ENCODE data around the gene JSRP1.
A peak's percentile ranks its signal among the peaks of the same experiment; 100 is the strongest.

Gene JSRP1

DNA sequence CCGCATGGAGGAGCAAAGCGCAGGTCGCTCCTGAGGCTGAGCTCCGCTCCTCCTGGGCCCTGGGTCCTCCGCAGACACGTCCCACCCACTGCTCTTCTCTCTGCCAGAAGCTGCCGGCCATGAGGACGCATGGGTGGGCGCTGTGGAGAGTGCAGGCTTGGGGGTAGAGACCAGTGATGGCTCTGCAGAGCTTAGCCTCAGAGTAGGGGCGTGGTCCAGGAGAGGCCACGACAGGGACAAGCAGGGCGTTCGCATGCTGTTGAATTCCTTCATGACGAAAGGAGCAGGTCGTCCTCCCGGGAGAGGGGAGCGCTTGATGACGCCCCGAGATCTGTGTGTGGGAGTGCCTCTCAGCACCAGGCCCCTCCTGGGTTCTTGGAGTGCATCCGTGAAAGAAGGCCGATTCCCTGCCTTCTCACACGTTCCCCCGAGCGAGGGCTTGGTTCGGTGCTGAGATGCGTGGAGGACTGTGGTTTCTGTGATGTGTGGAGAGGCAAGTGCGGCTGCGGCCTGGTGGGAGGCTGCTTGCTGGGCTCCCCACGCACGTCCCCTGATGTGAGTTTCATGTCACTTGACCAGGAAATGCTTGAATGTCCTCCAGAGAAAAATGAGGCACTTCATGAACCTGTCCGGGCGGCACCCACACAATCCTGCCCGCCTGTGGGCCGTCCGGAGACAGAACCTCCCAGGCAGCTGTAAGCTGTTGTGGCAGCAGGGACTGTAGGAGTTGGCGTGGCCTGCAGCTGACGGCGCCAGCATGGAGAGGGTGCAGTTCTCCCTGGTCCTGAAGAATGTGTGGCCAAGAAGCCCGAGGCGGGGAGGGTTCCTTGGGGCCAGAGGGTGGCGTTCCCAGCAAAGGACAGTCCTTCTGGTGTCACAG, 15.1 kb downstream of the JSRP1 start:
- Histone ChIP-seq H3K9ac (ENCODE audit: low read depth, low read length) (peak overlapping the region; percentile 34; the same call in 1 of the 2 replicates), H3K4me3 (ENCODE audit: low read length) (0 out of 2 replicates have a peak overlapping the region, but pooled peaks have one; percentile 77)
- 91% methylated on average over 41 of the region's 41 CpGs for WGBS

DNA sequence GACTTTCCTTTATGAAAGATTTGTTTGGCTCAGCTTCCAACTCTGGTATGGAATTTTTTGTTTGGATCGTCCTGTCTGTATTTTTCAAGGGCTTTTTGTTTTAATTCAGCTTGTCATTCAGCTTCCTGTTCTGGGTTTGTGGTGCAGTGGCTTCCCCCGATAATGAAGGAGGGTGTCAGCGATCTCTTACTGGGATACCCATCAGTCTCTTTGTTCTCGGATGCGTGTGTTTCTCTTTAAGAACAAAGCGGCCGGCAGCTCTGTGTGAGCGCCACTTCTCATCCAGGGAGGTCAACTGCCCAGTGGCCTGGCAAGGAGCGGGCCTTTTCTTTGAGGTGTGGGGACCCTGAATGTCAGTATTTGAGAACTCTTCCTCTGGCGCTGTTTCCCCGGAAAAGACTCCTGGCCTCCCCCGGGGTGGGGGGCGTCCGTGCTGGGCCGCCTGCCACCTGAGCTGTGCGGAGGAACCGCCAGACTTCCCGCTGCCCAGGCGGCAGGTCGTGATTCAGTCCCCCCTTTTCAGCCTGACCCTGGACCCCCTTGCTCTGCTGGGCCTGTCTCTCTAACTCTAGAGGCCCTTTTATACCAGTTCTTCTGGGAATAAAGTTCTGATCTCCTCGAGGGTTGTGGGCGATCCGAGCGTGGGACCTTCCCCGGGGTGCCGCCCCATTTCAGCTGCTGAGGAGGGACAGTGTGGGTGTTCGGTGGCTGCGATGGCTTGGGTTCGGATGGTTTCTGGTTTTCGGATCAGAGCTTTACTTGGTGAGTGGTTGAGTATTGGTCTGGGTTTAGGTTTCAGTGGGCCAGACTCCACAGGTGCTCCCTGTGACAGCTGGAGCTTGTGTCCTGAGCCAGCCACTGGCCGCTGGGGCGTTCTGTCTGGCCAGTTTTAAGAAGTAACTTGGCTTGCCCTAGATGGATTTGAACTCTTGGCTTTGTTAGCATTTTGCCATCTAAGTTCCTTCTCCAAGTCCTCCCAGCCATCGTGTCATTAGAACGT, 16.1 kb downstream of the JSRP1 start:
- peak overlapping the region; percentile 45; the same call in 1 of the 2 replicates for H3K27ac ChIP-seq (ENCODE audit: low read depth, low read length)
- peaks cover 33% of the 10 kb centered on the region for H3K4me1 ChIP-seq (ENCODE audit: insufficient read depth, low read length)
- no peaks in the 10 kb centered on the region for H3K27me3 ChIP-seq (ENCODE audit: insufficient read depth, low read length)
- peak overlapping the region; percentile 61 for H3K9ac ChIP-seq (ENCODE audit: low read depth, low read length)
- H3K9me3 ChIP-seq (ENCODE audit: insufficient read depth, low read depth, low read length): no peaks in the 10 kb centered on the region
- peak overlapping the region; percentile 77 for H3K4me3 ChIP-seq (ENCODE audit: low read length)
- peaks cover 49% of the 10 kb centered on the region for H3K36me3 ChIP-seq (ENCODE audit: insufficient read depth, low read length)
- 41% methylated on average over 34 of the region's 34 CpGs for WGBS

More for the DNA sequence above, 15.1 kb downstream of the JSRP1 start:
- Histone ChIP-seq H3K36me3 (ENCODE audit: insufficient read depth, low read length) (peaks cover 60% of the 10 kb centered on the region), H3K27me3 (ENCODE audit: insufficient read depth, low read length) (no peaks in the 10 kb centered on the region), H3K9me3 (ENCODE audit: insufficient read depth, low read depth, low read length) (no peaks in the 10 kb centered on the region), H3K27ac (ENCODE audit: low read depth, low read length) (0 out of 2 replicates have a peak overlapping the region, but pooled peaks have one; percentile 2), H3K4me1 (ENCODE audit: insufficient read depth, low read length) (peaks cover 33% of the 10 kb centered on the region)

DNA sequence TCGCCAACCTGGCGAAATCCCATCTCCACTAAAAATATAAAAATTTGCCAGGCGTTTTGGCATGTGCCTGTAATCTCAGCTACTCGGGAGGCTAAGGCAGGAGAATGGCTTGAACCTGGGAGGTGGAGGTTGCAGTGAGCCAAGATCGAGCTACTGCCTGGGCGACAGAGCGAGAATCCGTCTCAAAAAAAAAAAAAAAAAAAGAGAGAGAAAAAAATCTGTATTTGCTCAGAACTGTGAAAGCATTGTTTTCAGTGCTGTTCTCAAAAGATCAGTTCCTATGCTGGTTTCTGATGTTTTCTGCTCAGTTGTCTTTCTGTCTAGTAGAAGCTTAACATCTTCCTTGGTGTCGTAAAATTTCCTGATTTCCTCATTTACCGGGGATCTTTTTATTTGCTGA, 17.0 kb downstream of the JSRP1 start:
- H3K9ac ChIP-seq (ENCODE audit: low read depth, low read length): peak overlapping the region; percentile 61; the same call in 1 of the 2 replicates
- H3K36me3 ChIP-seq (ENCODE audit: insufficient read depth, low read length): peaks cover 44% of the 10 kb centered on the region
- no peaks in the 10 kb centered on the region for H3K27me3 ChIP-seq (ENCODE audit: insufficient read depth, low read length)
- H3K4me1 ChIP-seq (ENCODE audit: insufficient read depth, low read length): peaks cover 33% of the 10 kb centered on the region
- no peak overlapping the region for H3K27ac ChIP-seq (ENCODE audit: low read depth, low read length)
- WGBS: 65% methylated on average over 10 of the region's 10 CpGs
- H3K9me3 ChIP-seq (ENCODE audit: insufficient read depth, low read depth, low read length): no peaks in the 10 kb centered on the region
- peak overlapping the region; percentile 77 for H3K4me3 ChIP-seq (ENCODE audit: low read length)

DNA sequence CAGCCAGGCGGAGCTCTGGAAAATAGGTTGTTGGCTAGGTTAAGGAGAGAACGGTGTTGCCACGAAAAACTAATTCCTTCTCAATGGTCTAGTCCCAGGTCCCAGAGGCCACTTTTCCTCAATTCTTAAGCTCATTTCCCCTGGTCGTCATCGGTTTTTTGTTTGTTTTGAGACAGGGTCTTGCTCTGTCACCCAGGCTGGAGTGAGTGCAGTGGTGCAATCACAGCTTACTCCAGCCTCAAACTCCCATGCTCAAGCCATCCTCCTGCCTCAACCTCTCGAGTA, 18.4 kb downstream of the JSRP1 start:
- peak overlapping the region; percentile 77 for H3K4me3 ChIP-seq (ENCODE audit: low read length)
- H3K9me3 ChIP-seq (ENCODE audit: insufficient read depth, low read depth, low read length): no peaks in the 10 kb centered on the region
- peaks cover 42% of the 10 kb centered on the region for H3K36me3 ChIP-seq (ENCODE audit: insufficient read depth, low read length)
- H3K27me3 ChIP-seq (ENCODE audit: insufficient read depth, low read length): no peaks in the 10 kb centered on the region
- WGBS: 87% methylated on average over 6 of the region's 6 CpGs
- H3K27ac ChIP-seq (ENCODE audit: low read depth, low read length): no peak overlapping the region
- H3K9ac ChIP-seq (ENCODE audit: low read depth, low read length): no peak overlapping the region
- peaks cover 33% of the 10 kb centered on the region for H3K4me1 ChIP-seq (ENCODE audit: insufficient read depth, low read length)

DNA sequence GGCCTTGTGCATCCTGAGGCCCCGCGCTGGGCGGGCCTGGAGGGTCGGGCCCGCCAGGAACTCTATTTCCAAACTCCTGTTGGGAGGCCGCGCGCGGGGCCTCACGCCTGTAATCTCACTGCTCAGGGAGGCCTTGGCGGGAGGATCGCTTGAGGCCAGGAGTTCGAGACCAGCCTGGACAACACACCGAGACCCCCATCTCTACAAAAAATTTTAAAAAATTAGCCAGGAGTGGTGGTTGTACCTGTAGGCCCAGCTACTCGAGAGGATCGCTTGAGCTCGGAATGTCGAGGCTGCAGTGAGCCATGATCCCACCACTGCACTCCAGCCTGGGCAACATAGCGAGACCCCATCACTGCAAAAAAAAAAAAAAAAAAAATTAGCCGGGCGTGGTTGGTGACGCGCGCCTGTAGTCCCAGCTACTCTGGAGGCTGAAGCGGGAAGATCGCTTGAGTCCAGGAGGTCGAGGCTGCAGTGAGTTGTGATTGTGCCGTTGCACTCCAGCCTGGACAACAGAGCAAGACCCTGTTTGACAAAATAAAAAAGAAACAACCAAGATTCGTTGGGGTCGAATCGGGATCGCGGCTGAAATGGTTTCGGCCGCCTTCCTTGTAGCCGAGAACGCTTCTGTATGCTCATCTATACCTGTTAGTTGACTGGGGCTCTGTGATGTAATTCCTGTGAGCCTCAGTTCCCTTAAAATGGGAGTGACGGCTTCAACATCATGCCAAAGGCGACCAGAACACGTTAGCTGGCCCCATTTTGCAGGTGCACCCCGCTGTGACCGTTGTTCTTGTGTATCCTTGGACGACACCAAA, 19.0 kb downstream of the JSRP1 start:
- H3K4me1 ChIP-seq (ENCODE audit: insufficient read depth, low read length): peaks cover 33% of the 10 kb centered on the region
- H3K36me3 ChIP-seq (ENCODE audit: insufficient read depth, low read length): peaks cover 37% of the 10 kb centered on the region
- peak overlapping the region; percentile 77 for H3K4me3 ChIP-seq (ENCODE audit: low read length)
- peak overlapping the region; percentile 95 for H3K27ac ChIP-seq (ENCODE audit: low read depth, low read length)
- H3K9me3 ChIP-seq (ENCODE audit: insufficient read depth, low read depth, low read length): no peaks in the 10 kb centered on the region
- peak overlapping the region; percentile 93 for H3K9ac ChIP-seq (ENCODE audit: low read depth, low read length)
- 45% methylated on average over 43 of the region's 43 CpGs for WGBS
- no peaks in the 10 kb centered on the region for H3K27me3 ChIP-seq (ENCODE audit: insufficient read depth, low read length)

DNA sequence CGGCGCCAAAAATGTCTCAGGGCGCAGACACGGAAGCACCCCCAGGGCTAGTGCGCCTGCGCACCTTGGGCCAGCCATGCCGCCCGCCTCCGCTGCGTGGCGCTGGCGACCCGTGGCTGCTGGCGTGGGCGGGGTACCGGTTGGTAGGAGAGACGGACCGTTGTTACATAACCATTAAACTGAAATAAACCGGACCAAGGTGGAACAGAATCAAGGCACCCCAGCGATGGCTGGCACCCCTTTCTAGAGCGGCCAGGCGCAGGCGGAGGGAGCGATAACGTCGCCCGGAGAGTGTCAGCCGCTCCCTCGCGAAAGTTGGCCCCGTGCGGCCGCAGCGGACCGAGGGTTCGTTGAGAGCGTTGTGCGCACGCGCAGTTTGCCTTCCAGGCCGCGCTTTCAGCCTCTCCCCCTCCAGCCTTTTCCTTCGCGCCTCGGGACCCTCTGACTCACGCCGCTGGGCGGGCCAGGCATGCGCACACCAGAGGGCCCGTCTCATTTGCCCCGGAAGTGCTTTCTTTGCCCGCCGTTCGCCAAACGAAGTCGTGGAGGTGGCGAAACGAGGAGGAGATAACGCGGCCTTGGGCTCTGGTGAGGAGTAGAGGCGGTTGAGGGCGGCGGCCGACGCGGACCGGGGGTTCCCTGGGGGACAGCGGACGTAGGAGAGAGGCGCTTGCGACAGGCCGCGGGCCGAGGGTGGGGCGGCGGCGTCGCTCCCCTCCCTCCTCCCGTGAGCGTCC, 19.7 kb downstream of the JSRP1 start, which contains the start of the genes PLEKHJ1 and SF3A2:
Gene PLEKHJ1, minus strand, starts transcription at position 16 of the 737 bp plus-strand sequence. CDS start 81 bp downstream, outside the sequence.
Gene SF3A2, plus strand, starts transcription at position 511 of the 737 bp plus-strand sequence. CDS start 6,595 bp downstream, outside the sequence.
- Histone ChIP-seq H3K4me3 (ENCODE audit: low read length) (peak within 1 kb of the TSS; percentile 77), H3K4me1 (ENCODE audit: insufficient read depth, low read length) (peaks cover 33% of the 10 kb centered on the region), H3K9me3 (ENCODE audit: insufficient read depth, low read depth, low read length) (no peaks in the 10 kb centered on the region), H3K36me3 (ENCODE audit: insufficient read depth, low read length) (peaks cover 35% of the 10 kb centered on the region), H3K9ac (ENCODE audit: low read depth, low read length) (peak within 1 kb of the TSS; percentile 93), H3K27me3 (ENCODE audit: insufficient read depth, low read length) (no peaks in the 10 kb centered on the region), H3K27ac (ENCODE audit: low read depth, low read length) (peak within 1 kb of the TSS; percentile 95)
- under 1% methylated on average over 80 of the region's 80 CpGs for WGBS

DNA sequence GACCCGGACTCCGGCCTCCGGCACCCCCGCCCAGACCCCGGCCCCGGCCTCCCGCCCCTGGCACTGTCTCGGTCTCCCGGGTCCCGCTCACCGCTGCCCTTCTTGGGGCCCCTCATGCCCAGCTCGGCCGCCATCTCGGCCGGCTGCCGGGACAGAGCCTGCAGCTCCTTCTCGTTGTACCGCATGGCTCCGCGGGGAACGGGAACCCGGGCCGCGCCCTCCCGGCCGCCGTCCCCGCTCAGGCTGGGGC, 20.2 kb downstream of the JSRP1 start:
- 1% methylated on average over 28 of the region's 28 CpGs for WGBS
- H3K36me3 ChIP-seq (ENCODE audit: insufficient read depth, low read length): peaks cover 30% of the 10 kb centered on the region
- peak overlapping the region; percentile 86 for H3K9ac ChIP-seq (ENCODE audit: low read depth, low read length)
- peak overlapping the region; percentile 77 for H3K4me3 ChIP-seq (ENCODE audit: low read length)
- H3K27me3 ChIP-seq (ENCODE audit: insufficient read depth, low read length): no peaks in the 10 kb centered on the region
- H3K9me3 ChIP-seq (ENCODE audit: insufficient read depth, low read depth, low read length): no peaks in the 10 kb centered on the region
- H3K27ac ChIP-seq (ENCODE audit: low read depth, low read length): peak overlapping the region; percentile 71
- H3K4me1 ChIP-seq (ENCODE audit: insufficient read depth, low read length): peaks cover 33% of the 10 kb centered on the region

DNA sequence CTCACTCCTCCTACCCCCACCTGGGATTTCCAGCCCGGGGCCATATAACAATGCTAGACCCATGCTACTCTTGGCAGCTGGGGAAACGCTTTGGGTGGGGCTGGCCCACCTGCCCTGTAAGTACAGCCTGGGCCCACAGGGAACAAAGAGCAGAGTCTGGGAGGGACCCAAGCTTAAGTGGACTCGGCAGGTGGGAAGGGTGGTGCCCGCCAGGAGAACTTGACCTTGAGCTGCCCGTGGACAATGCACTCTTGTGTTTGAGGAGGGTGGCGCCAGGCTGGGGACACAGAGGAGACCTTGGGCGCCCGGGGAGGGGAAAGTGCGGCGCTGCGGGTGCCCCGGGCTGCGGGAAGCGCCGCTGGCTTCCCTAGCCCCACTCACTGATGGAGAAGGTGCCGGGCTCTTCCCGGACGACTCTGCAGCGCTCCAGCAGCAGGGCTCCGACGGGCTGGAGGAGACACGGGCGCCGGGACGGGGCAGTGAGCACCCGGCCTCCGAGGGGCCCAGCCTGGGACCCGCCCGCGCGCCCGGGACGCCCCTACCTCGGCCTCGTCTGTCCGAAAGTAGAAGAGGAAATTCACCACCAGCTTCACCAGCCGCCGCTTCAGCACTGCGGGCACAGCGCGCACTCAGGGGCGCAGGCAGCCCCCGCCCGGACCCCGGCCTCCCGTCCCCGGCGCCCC, 20.7 kb downstream of the JSRP1 start:
- Histone ChIP-seq H3K36me3 (ENCODE audit: insufficient read depth, low read length) (peaks cover 27% of the 10 kb centered on the region), H3K27me3 (ENCODE audit: insufficient read depth, low read length) (no peaks in the 10 kb centered on the region), H3K9ac (ENCODE audit: low read depth, low read length) (peak overlapping the region; percentile 86), H3K4me3 (ENCODE audit: low read length) (peak overlapping the region; percentile 77), H3K4me1 (ENCODE audit: insufficient read depth, low read length) (peaks cover 29% of the 10 kb centered on the region), H3K9me3 (ENCODE audit: insufficient read depth, low read depth, low read length) (no peaks in the 10 kb centered on the region), H3K27ac (ENCODE audit: low read depth, low read length) (peak overlapping the region; percentile 71)
- under 1% methylated on average over 48 of the region's 48 CpGs for WGBS

DNA sequence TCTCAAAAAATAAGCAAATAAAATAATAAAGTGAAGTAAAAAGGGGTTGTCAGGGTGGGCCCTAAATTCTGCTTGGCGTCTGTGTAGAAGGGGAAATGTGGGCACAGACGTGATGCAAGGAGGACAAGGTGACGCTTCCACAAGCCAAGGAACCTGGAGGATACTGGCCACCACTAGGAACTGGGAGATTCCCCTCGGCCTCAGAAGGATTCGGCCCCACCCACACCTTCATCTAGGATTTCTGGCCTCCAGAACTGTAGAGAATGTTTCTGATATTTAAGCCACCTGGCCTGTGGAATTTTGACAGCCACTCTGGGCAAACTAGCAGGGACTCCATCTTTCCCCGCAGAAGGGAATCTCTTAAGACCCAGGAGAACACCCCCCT, 21.2 kb downstream of the JSRP1 start:
- Histone ChIP-seq H3K9me3 (ENCODE audit: insufficient read depth, low read depth, low read length) (no peaks in the 10 kb centered on the region), H3K27me3 (ENCODE audit: insufficient read depth, low read length) (no peaks in the 10 kb centered on the region), H3K4me1 (ENCODE audit: insufficient read depth, low read length) (peaks cover 24% of the 10 kb centered on the region), H3K9ac (ENCODE audit: low read depth, low read length) (peak overlapping the region; percentile 86), H3K36me3 (ENCODE audit: insufficient read depth, low read length) (peaks cover 31% of the 10 kb centered on the region), H3K27ac (ENCODE audit: low read depth, low read length) (no peak overlapping the region), H3K4me3 (ENCODE audit: low read length) (peak overlapping the region; percentile 77)
- 60% methylated on average over 6 of the region's 6 CpGs for WGBS

Data from HUES64 (cell line).